Measurements from ENCODE around the gene TRAPPC2L. TPM values are rescaled to one million over a fixed set of nuclear protein-coding genes. Genes with fewer than 3 reads are reported as not detected.
A peak's percentile ranks its signal among the peaks of the same experiment; 100 is the strongest.

The TRAPPC2L gene
- total and polyA plus RNA-seq, 3 experiments from 2014 or later: 90.0 to 106 (median 104) TPM

DNA sequence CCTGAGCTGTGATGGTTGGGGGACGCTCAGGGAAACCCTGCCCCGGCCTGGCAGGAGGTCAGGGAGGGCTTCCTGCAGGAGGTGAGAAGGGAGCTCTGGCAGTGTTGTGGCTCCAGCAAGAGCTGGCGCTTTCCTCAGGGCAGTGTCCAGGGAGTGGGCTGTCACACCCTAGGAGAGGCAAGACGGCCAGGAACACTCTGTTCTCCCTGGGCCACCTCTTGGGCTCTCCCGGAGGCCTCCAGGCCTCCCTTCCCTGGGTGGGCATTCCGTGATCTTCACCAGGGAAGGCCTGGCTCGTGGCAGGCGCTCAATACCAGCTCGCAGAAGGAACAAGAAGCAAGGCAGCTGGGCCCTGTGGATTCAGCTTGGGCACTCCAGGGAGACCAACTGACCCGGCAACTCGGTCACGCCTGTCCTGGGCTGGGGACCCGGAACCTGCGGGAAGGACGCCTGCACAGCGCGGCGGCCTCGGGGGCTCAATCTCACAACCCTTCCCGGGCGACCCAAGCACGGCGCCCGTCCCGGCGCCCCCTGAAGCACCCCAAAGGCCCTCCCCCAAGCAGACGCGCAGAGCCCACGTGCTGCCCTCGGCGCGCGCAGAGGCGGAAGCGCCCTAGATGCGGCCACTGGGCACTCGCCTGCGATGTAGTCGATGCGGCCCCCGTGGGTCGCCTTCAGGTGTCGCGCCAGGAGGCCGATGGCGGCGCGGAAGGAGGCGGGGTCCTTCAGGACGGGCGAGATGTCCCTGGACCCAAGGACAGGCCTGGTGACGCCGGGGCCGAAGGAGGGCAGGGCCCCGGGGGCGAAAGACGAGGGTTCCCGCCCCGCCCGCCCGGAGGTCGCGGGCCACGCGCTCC lies 45.8 kb upstream of the TRAPPC2L start:
- POLR2A ChIA-PET: interaction anchor here (0.6 to 3.3 kb wide), 10 partner anchors 8 to 430 kb away, joined by 3 to 19 read pairs (median 5); partner anchors contain the start of genes CDT1, GALNS and TRAPPC2L
- Histone ChIP-seq H3K27ac (ENCODE audit: low read depth, low read length) (peak overlapping the region; percentile 78), H3K4me1 (ENCODE audit: insufficient read depth, low read length) (peaks cover 14% of the 10 kb centered on the region), H3K9me3 (ENCODE audit: low read length) (no peaks in the 10 kb centered on the region), H3K27me3 (ENCODE audit: insufficient read depth, low read length, poor library complexity, severe bottlenecking) (no peaks in the 10 kb centered on the region), H3K4me3 (ENCODE audit: low read length) (peak overlapping the region; percentile 74), H3K36me3 (ENCODE audit: insufficient read depth, low read length) (peaks cover 9% of the 10 kb centered on the region)
- peak overlapping the region; percentile 82 to 99 (median 85) for H3K4me3 Mint-ChIP-seq
- peaks cover 0 to 4% of the 10 kb centered on the region in 2 donors for H3K27me3 Mint-ChIP-seq
- H3K36me3 Mint-ChIP-seq: peaks cover 0 to 23% (median 0%) of the 10 kb centered on the region in 3 donors
- CTCF ChIA-PET: interaction anchor here (0.6 to 3.9 kb wide), 17 partner anchors 8 to 889 kb away, joined by 3 to 23 read pairs (median 4); partner anchors contain the start of genes GALNS, TRAPPC2L and ZNF778
- H3K9me3 Mint-ChIP-seq: no peaks in the 10 kb centered on the region
- H3K4me1 Mint-ChIP-seq: peaks cover 8 to 35% (median 17%) of the 10 kb centered on the region in 3 donors
- DNase-seq: peak; percentile 58 to 80 (median 67)
- H3K27ac Mint-ChIP-seq: peak overlapping the region; percentile 72 to 94 (median 88)

DNA sequence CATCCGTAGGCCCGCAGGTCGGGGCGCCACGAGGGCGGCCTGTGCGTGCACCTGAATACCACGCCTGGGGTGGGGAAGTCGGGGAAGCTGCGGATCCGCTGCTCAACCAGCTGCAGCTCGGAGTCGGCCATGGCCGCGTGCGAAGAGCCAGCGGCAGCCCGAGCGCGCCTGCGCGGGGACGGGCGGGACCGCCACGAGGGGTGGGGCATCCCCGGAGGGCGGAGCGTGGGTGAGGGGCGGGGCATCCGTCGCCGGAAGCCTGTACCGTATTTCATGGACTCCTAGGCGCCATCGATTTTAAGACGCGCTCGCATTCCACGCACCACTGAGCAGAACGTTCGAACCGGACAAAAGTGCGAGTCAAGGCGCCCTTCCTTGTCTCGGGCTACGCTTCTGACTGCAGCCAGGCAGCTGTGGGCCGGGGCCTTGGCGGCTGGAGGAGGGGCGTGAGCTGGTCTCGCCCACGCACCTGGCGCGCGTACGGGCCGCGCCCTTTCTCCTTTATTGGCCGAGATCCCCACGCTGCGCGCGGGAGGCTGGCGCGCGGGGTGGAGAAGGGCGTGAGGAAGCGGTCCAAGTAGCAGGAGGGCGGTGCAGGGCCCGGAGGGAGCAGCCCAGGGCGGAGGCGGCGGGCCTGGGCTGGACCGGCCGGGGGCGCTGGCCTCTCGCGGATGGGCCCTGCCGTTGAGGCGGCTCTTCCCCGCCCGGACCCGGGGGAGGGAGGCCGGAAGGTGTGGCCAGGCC lies 45.0 kb upstream of the TRAPPC2L start, which contains the start of gene APRT:
APRT (minus strand) TSS at position 160 of the 744 bp plus-strand sequence; CDS start at position 131, 29 bp downstream.
- H3K4me1 Mint-ChIP-seq: peaks cover 8 to 35% (median 17%) of the 10 kb centered on the region in 3 donors
- no peaks in the 10 kb centered on the region for H3K9me3 ChIP-seq (ENCODE audit: low read length)
- no peaks in the 10 kb centered on the region for H3K9me3 Mint-ChIP-seq
- peaks cover 14% of the 10 kb centered on the region for H3K4me1 ChIP-seq (ENCODE audit: insufficient read depth, low read length)
- peak within 1 kb of the TSS; percentile 78 for H3K27ac ChIP-seq (ENCODE audit: low read depth, low read length)
- DNase-seq: peak; percentile 94 to 98 (median 96)
- H3K27me3 Mint-ChIP-seq: peaks cover 0 to 4% of the 10 kb centered on the region in 2 donors
- ChIA-PET CTCF (interaction anchor here (0.6 to 3.9 kb wide), 13 partner anchors 9 to 404 kb away, joined by 3 to 23 read pairs (median 4); partner anchors contain the start of genes GALNS and TRAPPC2L), POLR2A (interaction anchor here (0.6 to 3.3 kb wide), 9 partner anchors 9 to 429 kb away, joined by 3 to 19 read pairs (median 5); partner anchors contain the start of genes CDT1, GALNS and TRAPPC2L)
- H3K4me3 Mint-ChIP-seq: peak within 1 kb of the TSS; percentile 84 to 99 (median 96)
- peaks cover 0 to 23% (median 0%) of the 10 kb centered on the region in 3 donors for H3K36me3 Mint-ChIP-seq
- peak within 1 kb of the TSS; percentile 72 to 98 (median 95) for H3K27ac Mint-ChIP-seq
- peaks cover 9% of the 10 kb centered on the region for H3K36me3 ChIP-seq (ENCODE audit: insufficient read depth, low read length)
- H3K4me3 ChIP-seq (ENCODE audit: low read length): peak within 1 kb of the TSS; percentile 74
- no peaks in the 10 kb centered on the region for H3K27me3 ChIP-seq (ENCODE audit: insufficient read depth, low read length, poor library complexity, severe bottlenecking)

DNA sequence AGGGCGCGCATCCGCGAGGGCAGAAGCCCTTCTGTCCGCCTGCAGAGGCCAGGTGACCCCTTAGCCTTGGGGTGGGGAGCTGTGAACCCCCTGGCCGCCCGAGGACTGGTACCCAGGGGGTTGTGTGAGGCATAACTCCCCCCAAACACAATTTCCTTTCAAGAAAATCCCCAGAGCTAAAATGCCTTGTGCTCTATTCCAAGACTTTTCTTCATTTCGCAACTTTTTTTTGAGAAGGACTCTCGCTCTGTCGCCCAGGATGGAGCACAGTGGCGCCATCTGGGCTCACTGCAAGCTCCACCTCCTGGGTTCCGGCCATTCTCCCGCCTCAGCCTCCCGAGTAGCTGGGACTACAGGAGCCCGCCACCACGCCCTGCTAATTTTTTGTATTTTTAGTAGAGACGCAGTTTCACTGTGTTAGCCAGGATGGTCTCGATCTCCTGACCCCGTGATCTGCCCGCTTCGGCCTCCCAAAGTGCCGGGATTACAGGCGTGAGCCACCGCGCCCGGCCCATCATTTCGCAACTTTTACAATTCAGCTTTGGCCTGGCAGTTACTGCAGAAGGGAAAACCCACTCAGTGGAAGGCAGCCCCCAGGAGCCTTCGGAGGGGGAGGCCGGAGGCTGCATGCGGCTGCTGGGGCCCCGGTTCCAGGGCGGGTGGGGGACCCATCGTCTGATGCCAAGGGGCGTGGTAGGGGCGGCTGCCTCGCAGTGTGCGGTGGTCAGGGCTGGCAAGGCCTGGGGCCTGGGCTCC lies 44.2 kb upstream of the TRAPPC2L start:
- Mint-ChIP-seq H3K27me3 (peaks cover 0 to 4% of the 10 kb centered on the region in 2 donors), H3K9me3 (no peaks in the 10 kb centered on the region), H3K27ac (peak overlapping the region in 7 of 8 donors; percentile 36 to 92 (median 70)), H3K36me3 (peaks cover 0 to 23% (median 0%) of the 10 kb centered on the region in 3 donors), H3K4me1 (peaks cover 8 to 35% (median 17%) of the 10 kb centered on the region in 3 donors), H3K4me3 (peak overlapping the region; percentile 67 to 86 (median 78))
- peaks cover 14% of the 10 kb centered on the region for H3K4me1 ChIP-seq (ENCODE audit: insufficient read depth, low read length)
- H3K27me3 ChIP-seq (ENCODE audit: insufficient read depth, low read length, poor library complexity, severe bottlenecking): no peaks in the 10 kb centered on the region
- H3K4me3 ChIP-seq (ENCODE audit: low read length): peak overlapping the region; percentile 74
- H3K36me3 ChIP-seq (ENCODE audit: insufficient read depth, low read length): peaks cover 9% of the 10 kb centered on the region
- POLR2A ChIA-PET: interaction anchor here (0.5 to 1.8 kb wide), 9 partner anchors 10 to 217 kb away, joined by 3 to 8 read pairs (median 5); partner anchors contain the start of genes CDT1, GALNS and TRAPPC2L
- no peaks in the 10 kb centered on the region for H3K9me3 ChIP-seq (ENCODE audit: low read length)
- no peak for DNase-seq
- H3K27ac ChIP-seq (ENCODE audit: low read depth, low read length): peak overlapping the region; percentile 78
- CTCF ChIA-PET: interaction anchor here (1.0 to 3.9 kb wide), 9 partner anchors 10 to 403 kb away, joined by 3 to 23 read pairs (median 5); partner anchors contain the start of genes GALNS and TRAPPC2L

DNA sequence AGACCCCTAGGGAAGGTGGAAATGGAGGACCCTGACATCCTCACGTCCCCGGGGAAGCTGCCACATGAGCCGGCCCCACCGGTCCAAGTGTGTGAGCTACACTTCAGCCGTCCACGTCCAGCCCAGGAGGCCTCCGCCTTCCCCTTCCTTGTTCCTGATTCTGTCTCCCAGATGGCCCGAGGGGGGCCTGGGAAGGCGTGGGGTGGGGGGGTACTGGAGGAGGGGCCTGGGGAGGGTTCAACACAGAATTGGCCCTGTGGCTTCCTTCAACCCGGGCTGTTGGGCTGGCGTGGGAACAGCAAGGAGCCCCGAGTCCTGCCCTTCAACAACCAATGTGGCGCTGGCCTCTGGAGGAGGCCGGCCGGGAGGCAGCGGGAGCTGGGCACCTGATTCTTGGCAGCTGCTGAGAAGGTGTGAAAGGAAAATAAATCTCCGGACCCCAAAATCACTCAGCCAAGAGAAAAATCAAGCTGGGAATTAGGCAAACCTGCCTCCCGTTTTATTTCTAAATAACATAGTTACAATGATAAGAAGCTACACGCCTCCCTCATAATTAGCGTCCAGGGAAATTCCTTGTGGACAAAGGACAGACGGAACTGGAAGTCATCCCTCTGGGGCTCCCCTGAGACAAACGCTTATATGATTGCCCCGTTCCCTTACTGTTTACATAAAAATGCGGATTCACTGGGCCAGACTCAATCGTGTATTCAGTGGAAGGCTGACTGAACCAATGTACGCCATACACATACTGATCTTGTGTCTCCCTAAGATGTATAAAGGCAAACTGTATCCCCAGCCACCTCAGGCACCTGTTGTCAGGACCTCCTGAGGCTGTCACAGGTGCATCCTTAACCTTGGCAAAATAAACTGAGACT lies 43.4 kb upstream of the TRAPPC2L start:
- H3K36me3 ChIP-seq (ENCODE audit: insufficient read depth, low read length): peaks cover 9% of the 10 kb centered on the region
- H3K4me1 Mint-ChIP-seq: peaks cover 8 to 35% (median 17%) of the 10 kb centered on the region in 3 donors
- H3K27me3 Mint-ChIP-seq: peaks cover 0 to 4% of the 10 kb centered on the region in 2 donors
- no peaks in the 10 kb centered on the region for H3K9me3 Mint-ChIP-seq
- POLR2A ChIA-PET: interaction anchor here (0.7 to 1.4 kb wide), 5 partner anchors 23 to 44 kb away, joined by 3 to 6 read pairs (median 4); no protein-coding TSS in a partner anchor
- H3K4me3 Mint-ChIP-seq: peak overlapping the region in 6 of 7 donors; percentile 44 to 83 (median 60)
- peaks cover 14% of the 10 kb centered on the region for H3K4me1 ChIP-seq (ENCODE audit: insufficient read depth, low read length)
- no peaks in the 10 kb centered on the region for H3K27me3 ChIP-seq (ENCODE audit: insufficient read depth, low read length, poor library complexity, severe bottlenecking)
- CTCF ChIA-PET: interaction anchor here (1.0 to 3.9 kb wide), 4 partner anchors 31 to 302 kb away, joined by 3 to 23 read pairs (median 14); partner anchors contain the start of genes GALNS and TRAPPC2L
- H3K27ac Mint-ChIP-seq: peak overlapping the region in 1 of 8 donors; percentile 21
- H3K36me3 Mint-ChIP-seq: peaks cover 0 to 20% (median 0%) of the 10 kb centered on the region in 3 donors
- no peak overlapping the region for H3K4me3 ChIP-seq (ENCODE audit: low read length)
- no peak overlapping the region for H3K27ac ChIP-seq (ENCODE audit: low read depth, low read length)
- no peak for DNase-seq
- no peaks in the 10 kb centered on the region for H3K9me3 ChIP-seq (ENCODE audit: low read length)

DNA sequence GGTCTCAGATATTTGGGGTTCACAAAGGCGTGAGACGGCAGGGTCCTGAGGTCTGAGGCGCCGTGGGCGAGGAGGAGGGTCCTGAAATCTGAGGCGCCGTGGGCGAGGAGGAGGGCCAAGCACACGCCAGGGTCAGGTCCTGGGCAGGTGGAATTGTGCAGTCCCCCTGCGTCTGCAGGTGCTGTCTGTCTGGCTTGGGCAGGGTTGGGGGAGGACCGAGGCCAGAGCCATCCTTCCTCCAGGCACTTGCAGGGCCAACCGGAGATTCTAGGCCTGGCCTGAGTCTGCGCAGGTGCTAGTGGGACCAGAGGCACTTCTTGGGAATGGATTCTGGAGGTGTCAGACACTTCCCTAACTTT lies 42.8 kb upstream of the TRAPPC2L start:
- POLR2A ChIA-PET: interaction anchor here (1.4 kb wide), 1 partner anchor 33 kb away, joined by 3 read pairs; no protein-coding TSS in a partner anchor
- Mint-ChIP-seq H3K4me3 (peak overlapping the region in 4 of 7 donors; percentile 58 to 83 (median 60)), H3K27ac (peak overlapping the region in 1 of 8 donors; percentile 21)

DNA sequence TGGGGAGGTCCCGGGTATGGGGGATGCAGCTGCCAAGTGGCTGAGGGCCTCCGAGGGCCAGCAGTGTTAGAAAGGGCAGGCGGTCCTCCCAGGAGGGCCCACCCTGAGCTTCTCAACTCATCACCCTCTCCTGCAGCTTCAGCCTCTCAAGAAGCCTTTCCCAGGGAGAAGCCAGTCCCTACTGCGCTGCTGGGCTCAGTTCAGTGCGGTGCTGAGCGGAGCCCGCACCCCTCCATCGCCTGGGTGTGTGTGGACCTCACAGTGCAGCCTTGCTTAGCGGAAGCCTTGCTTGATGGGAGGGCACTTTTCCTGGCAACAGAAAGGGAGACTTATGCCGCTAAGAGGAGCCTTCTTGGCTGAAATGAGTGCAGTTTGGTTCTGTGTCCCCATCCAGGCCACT lies 41.7 kb upstream of the TRAPPC2L start:
- CTCF ChIA-PET: interaction anchor here (1.0 to 1.5 kb wide), 4 partner anchors 11 to 355 kb away, joined by 3 to 4 read pairs (median 3); no protein-coding TSS in a partner anchor
- Histone ChIP-seq H3K36me3 (ENCODE audit: insufficient read depth, low read length) (no peaks in the 10 kb centered on the region), H3K27me3 (ENCODE audit: insufficient read depth, low read length, poor library complexity, severe bottlenecking) (no peaks in the 10 kb centered on the region), H3K9me3 (ENCODE audit: low read length) (no peaks in the 10 kb centered on the region), H3K27ac (ENCODE audit: low read depth, low read length) (no peak overlapping the region), H3K4me1 (ENCODE audit: insufficient read depth, low read length) (peaks cover 10% of the 10 kb centered on the region), H3K4me3 (ENCODE audit: low read length) (no peak overlapping the region)
- Mint-ChIP-seq H3K36me3 (peaks cover 0 to 6% (median 0%) of the 10 kb centered on the region in 3 donors), H3K27ac (no peak overlapping the region), H3K9me3 (no peaks in the 10 kb centered on the region), H3K27me3 (peaks cover 0 to 4% of the 10 kb centered on the region in 2 donors), H3K4me3 (no peak overlapping the region), H3K4me1 (peaks cover 8 to 24% (median 13%) of the 10 kb centered on the region in 3 donors)
- POLR2A ChIA-PET: no interaction called here
- DNase-seq: no peak

More for the DNA sequence above, 42.8 kb upstream of the TRAPPC2L start:
- Histone ChIP-seq H3K4me3 (ENCODE audit: low read length) (no peak overlapping the region), H3K4me1 (ENCODE audit: insufficient read depth, low read length) (peaks cover 14% of the 10 kb centered on the region), H3K27me3 (ENCODE audit: insufficient read depth, low read length, poor library complexity, severe bottlenecking) (no peaks in the 10 kb centered on the region), H3K9me3 (ENCODE audit: low read length) (no peaks in the 10 kb centered on the region), H3K36me3 (ENCODE audit: insufficient read depth, low read length) (peaks cover 6% of the 10 kb centered on the region), H3K27ac (ENCODE audit: low read depth, low read length) (no peak overlapping the region)
- no peak for DNase-seq
- H3K27me3 Mint-ChIP-seq: peaks cover 0 to 4% of the 10 kb centered on the region in 2 donors
- H3K4me1 Mint-ChIP-seq: peaks cover 8 to 32% (median 17%) of the 10 kb centered on the region in 3 donors
- CTCF ChIA-PET: interaction anchor here (2.5 to 3.3 kb wide), 2 partner anchors 32 to 43 kb away, joined by 10 to 18 read pairs; partner anchors contain the start of genes GALNS and TRAPPC2L
- H3K9me3 Mint-ChIP-seq: no peaks in the 10 kb centered on the region
- peaks cover 0 to 15% (median 0%) of the 10 kb centered on the region in 3 donors for H3K36me3 Mint-ChIP-seq

Data from CD8-positive, alpha-beta memory T cell (primary cell).